ENCODE results near the gene SIX1.
A peak's percentile ranks its signal among the peaks of the same experiment; 100 is the strongest.

The SIX1 gene

DNA sequence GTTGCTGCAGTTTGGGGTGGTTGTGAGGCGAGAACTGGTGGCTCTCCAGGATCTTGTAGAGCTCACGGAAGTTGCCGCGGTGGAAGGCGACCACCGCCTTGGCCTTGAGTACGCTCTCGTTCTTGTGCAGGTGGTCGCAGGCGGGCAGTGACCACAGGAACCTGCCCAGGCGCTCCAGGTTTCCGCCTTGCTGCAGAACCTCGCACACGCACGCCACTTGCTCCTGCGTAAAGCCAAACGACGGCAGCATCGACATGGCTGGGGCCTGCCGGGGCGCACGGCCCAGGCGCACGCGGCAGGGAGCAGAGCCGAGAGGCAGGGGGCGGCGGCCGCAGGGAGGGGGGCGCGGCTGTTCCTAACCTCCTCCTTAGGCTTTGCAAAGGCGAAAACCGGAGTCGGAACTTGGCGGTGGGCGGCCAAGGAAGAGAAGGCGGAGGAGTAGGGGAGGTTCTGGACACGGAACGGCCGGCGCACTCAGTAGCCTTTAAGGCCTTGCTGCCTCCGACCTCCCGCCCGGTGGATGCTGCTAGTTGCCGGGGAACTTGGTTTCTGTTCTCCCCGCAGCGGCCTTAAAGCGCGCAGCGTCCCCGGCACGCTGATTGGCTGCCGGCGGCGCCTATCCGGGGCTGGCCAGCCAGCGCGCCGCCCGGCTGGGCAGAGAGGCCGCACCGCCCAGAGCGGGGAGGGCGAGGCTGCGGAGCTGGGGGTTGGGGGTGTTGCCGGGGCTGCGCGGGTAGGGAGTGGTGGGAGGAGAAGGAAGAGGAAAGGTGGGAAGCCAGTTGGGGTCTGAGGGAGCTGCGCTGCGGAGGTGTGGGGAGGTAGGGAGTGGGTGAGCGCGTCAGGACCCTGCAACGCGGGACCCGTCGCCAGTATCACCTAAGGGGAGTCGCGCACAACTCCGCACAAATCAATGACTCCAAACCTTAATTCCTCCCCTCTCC, at the start of gene SIX1:
Gene SIX1, minus strand, starts transcription at position 544 of the 941 bp plus-strand sequence. Its CDS starts 288 bp downstream, at position 256.
- TF ChIP-seq, protein P1, sequence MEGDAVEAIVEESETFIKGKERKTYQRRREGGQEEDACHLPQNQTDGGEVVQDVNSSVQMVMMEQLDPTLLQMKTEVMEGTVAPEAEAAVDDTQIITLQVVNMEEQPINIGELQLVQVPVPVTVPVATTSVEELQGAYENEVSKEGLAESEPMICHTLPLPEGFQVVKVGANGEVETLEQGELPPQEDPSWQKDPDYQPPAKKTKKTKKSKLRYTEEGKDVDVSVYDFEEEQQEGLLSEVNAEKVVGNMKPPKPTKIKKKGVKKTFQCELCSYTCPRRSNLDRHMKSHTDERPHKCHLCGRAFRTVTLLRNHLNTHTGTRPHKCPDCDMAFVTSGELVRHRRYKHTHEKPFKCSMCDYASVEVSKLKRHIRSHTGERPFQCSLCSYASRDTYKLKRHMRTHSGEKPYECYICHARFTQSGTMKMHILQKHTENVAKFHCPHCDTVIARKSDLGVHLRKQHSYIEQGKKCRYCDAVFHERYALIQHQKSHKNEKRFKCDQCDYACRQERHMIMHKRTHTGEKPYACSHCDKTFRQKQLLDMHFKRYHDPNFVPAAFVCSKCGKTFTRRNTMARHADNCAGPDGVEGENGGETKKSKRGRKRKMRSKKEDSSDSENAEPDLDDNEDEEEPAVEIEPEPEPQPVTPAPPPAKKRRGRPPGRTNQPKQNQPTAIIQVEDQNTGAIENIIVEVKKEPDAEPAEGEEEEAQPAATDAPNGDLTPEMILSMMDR (IDR thresholded peaks at IDR 0.05; ENCODE audit: control insufficient read depth, extremely low read depth, insufficient read depth): no peak
- peak within 1 kb of the TSS; percentile 63 for H3K4me3 ChIP-seq (ENCODE audit: low read depth, low read length)
- peak; percentile 56 for DNase-seq (ENCODE audit: low read depth)

DNA sequence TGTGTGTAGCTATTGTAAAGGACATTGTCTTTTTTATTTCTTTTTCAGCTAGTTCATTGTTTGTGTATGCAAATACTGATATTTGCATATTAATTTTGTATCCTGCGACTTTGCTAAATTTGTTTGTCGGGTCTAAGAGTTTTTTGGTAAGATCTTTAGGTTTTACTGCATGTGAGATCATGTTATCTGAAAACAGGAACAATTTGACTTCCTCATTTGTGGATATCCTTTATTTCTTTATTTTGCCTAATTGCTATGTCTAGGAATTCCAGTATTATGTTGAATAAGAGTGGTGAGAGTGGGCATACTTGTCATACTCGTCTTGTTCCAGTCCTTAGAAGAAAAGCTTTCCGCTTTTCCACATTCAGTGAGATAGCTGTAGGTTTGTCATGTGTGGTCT, 46.0 kb upstream of the SIX1 start:
- no peak overlapping the region for H3K4me3 ChIP-seq (ENCODE audit: low read depth, low read length)
- TF ChIP-seq, protein P1 (IDR thresholded peaks at IDR 0.05; ENCODE audit: control insufficient read depth, extremely low read depth, insufficient read depth): no peak
- no peak for DNase-seq (ENCODE audit: low read depth)

DNA sequence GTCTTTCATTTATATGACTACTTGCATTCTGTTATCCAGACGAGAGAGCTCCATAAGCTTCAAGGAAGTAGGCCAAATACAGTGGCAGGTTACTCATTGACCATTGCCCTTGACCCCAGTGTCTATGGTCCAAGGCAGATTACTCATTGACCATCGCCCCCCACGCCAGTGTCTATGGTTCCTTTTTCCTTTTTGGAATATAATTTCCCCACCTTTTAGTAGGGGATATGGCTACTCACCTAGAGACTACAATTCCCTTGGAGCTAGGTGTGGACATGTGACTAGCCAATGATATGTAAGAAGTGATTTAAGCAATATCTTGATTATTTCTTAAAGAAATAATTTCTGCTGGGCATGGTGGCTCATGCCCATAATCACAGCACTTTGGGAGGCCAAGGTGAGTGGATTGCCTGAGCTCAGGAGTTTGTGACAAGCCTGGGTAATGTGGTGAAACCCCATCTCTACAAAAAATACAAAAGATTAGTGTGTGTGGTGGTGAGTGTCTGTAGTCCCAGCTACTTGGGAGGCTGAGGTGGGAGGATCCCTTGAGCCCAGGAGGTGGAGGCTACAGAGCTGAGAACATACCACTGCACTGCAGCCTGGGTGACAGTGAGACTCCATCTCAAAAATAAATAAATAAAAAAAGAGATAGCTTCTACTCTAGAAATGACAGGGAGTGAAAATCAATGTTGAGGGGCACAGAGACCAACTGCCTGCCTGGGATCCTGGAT, 42.3 kb upstream of the SIX1 start:
- TF ChIP-seq, protein P1 (IDR thresholded peaks at IDR 0.05; ENCODE audit: control insufficient read depth, extremely low read depth, insufficient read depth): no peak
- no peak overlapping the region for H3K4me3 ChIP-seq (ENCODE audit: low read depth, low read length)
- DNase-seq (ENCODE audit: low read depth): no peak

DNA sequence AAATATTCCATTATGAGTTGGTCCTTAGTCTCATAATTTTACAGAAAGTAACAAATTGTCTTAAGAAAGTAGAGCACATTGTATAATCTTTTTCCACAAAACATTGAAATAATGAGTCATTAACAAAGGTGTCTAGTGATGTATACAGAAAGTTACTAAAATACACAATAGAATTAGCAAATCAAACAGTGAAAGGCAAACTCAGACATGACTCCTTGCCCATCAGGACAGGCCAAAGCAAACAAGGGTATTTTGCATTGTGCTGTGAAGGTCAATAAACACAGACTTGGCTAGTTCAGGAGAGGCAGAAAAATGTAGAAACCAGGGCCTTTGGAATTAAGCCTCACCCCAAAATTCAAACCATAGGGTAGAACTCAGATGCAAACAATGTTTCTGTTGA, 37.6 kb upstream of the SIX1 start:
- TF ChIP-seq, protein P1 (IDR thresholded peaks at IDR 0.05; ENCODE audit: control insufficient read depth, extremely low read depth, insufficient read depth): no peak
- DNase-seq (ENCODE audit: low read depth): peak; percentile 75
- no peak overlapping the region for H3K4me3 ChIP-seq (ENCODE audit: low read depth, low read length)

DNA sequence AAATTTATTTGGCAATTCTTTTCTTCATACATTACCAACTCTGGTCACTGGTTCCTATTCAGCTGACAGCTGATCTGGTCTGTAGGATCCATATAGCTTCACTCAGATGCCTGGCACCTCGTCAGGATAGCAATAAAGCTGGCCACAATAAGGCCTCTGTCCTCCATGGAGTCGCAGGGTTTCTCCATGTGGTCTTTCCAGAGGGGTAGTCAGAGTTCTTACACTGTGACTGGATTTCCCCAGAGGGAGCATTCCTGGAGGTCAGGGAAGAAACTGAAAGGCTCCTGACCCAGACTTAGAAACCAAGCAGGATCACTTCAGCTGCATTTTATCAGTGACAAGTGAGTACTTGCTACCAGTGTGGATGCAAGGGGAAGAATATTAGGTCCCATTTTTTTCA, 34.9 kb upstream of the SIX1 start:
- DNase-seq (ENCODE audit: low read depth): no peak
- TF ChIP-seq, protein P1 (IDR thresholded peaks at IDR 0.05; ENCODE audit: control insufficient read depth, extremely low read depth, insufficient read depth): no peak
- no peak overlapping the region for H3K4me3 ChIP-seq (ENCODE audit: low read depth, low read length)

DNA sequence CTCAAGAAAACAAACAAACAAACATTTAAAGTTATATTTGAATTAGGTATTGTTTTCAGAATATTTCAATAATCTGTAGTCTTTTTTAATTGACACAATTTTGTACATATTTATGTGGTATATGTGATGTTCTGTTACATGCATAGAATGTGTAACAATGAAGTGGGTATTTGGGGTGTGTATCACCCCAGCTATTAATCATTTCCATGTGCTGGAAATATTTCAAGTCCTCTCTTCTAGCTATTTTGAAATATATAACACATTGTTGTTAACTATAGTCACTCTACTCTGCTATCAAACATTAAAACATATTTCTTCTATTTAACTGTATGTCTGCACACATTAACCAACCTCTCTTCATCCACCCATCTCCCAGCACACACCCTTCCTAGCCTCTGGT, 32.0 kb upstream of the SIX1 start:
- DNase-seq (ENCODE audit: low read depth): no peak
- no peak overlapping the region for H3K4me3 ChIP-seq (ENCODE audit: low read depth, low read length)
- TF ChIP-seq, protein P1 (IDR thresholded peaks at IDR 0.05; ENCODE audit: control insufficient read depth, extremely low read depth, insufficient read depth): no peak

All from LNCaP clone FGC (cell line).